ENCODE measurements around the gene CD300LG. TPM values are rescaled to one million over a fixed set of nuclear protein-coding genes. Genes with fewer than 3 reads are reported as not detected.

The CD300LG gene
- total RNA-seq, 1 donor from 2014 or later = 12.6 TPM

GRCh38 chr17:43846221-43846712 lies 709 bp upstream of the CD300LG start:
- Histone ChIP-seq H3K27me3 (ENCODE audit: low read depth) (no peaks in the 10 kb centered on the region), H3K27ac (replicated peaks) (peak overlapping the region; percentile 84), H3K4me1 (peaks cover 29% of the 10 kb centered on the region), H3K9me3 (replicated peaks) (no peaks in the 10 kb centered on the region), H3K36me3 (no peaks in the 10 kb centered on the region), H3K4me3 (peak overlapping the region; percentile 60)
- TF ChIP-seq CTCF (IDR thresholded peaks at IDR 0.05; ENCODE audit: borderline replicate concordance) = peak; percentile 99
- intact Hi-C loops (cut with micrococcal nuclease) = loop anchor here (10.0 kb wide), 1 partner anchor 61 kb away; the partner anchor contains the start of gene CFAP97D1
- DNase-seq = peak; percentile 88

- H3K4me3 ChIP-seq = peak overlapping the region; percentile 60
- TF ChIP-seq CTCF (IDR thresholded peaks at IDR 0.05; ENCODE audit: borderline replicate concordance) = no peak
- peaks cover 31% of the 10 kb centered on the region for H3K4me1 ChIP-seq
- no peaks in the 10 kb centered on the region for H3K36me3 ChIP-seq
- H3K27ac ChIP-seq (replicated peaks) = peak overlapping the region; percentile 84
- H3K27me3 ChIP-seq (ENCODE audit: low read depth) = no peaks in the 10 kb centered on the region
- DNase-seq = no peak
- no peaks in the 10 kb centered on the region for H3K9me3 ChIP-seq (replicated peaks)
- intact Hi-C loops (cut with micrococcal nuclease) = loop anchor here (10.0 kb wide), 1 partner anchor 64 kb away; the partner anchor contains the start of gene CFAP97D1
These were observed 1.6 kb downstream of the CD300LG start for GRCh38 chr17:43848601-43849000.

GRCh38 chr17:43849116-43849515 lies 2.1 kb downstream of the CD300LG start:
- Histone ChIP-seq H3K27me3 (ENCODE audit: low read depth) (no peaks in the 10 kb centered on the region), H3K9me3 (replicated peaks) (no peaks in the 10 kb centered on the region), H3K27ac (replicated peaks) (peak overlapping the region; percentile 84), H3K4me1 (peaks cover 36% of the 10 kb centered on the region), H3K4me3 (peak overlapping the region; percentile 60), H3K36me3 (no peaks in the 10 kb centered on the region)
- no peak for DNase-seq
- no peak for TF ChIP-seq CTCF (IDR thresholded peaks at IDR 0.05; ENCODE audit: borderline replicate concordance)
- intact Hi-C loops (cut with micrococcal nuclease) = loop anchor here (10.0 kb wide), 1 partner anchor 64 kb away; the partner anchor contains the start of gene CFAP97D1

GRCh38 chr17:43852571-43852970 lies 5.6 kb downstream of the CD300LG start:
- H3K27ac ChIP-seq (replicated peaks) = no peak overlapping the region

GRCh38 chr17:43853546-43853945 lies 6.6 kb downstream of the CD300LG start:
- intact Hi-C loops (cut with micrococcal nuclease) = no loop called here
- Histone ChIP-seq H3K9me3 (replicated peaks) (no peaks in the 10 kb centered on the region), H3K27me3 (ENCODE audit: low read depth) (no peaks in the 10 kb centered on the region), H3K36me3 (no peaks in the 10 kb centered on the region), H3K4me3 (no peak overlapping the region), H3K4me1 (peaks cover 59% of the 10 kb centered on the region), H3K27ac (replicated peaks) (peak overlapping the region; percentile 30)
- TF ChIP-seq CTCF (IDR thresholded peaks at IDR 0.05; ENCODE audit: borderline replicate concordance) = no peak
- DNase-seq = no peak

More at GRCh38 chr17:43852571-43852970, 5.6 kb downstream of the CD300LG start:
- TF ChIP-seq CTCF (IDR thresholded peaks at IDR 0.05; ENCODE audit: borderline replicate concordance) = no peak
- no peaks in the 10 kb centered on the region for H3K27me3 ChIP-seq (ENCODE audit: low read depth)
- no peak for DNase-seq
- H3K4me3 ChIP-seq = no peak overlapping the region
- H3K4me1 ChIP-seq = peaks cover 49% of the 10 kb centered on the region
- no peaks in the 10 kb centered on the region for H3K36me3 ChIP-seq
- no peaks in the 10 kb centered on the region for H3K9me3 ChIP-seq (replicated peaks)
- intact Hi-C loops (cut with micrococcal nuclease) = no loop called here

Data from left ventricle myocardium inferior (tissue), 1 donor.